Heart right ventricle (tissue), 16 donors: ENCODE results near the gene IGFL4. TPM values are rescaled to one million over a fixed set of nuclear protein-coding genes. Genes with fewer than 3 reads are reported as not detected.

ENCODE experiments used
- ATAC-seq, 8 donors: fragments of 200-7000 bp; cut with Tn5 transposase; one replicate each; pipeline ENCODE4 v1.9.1; 2020; ENCODE audit warnings: mild to moderate bottlenecking in 8 of 8, moderate library complexity in 8 of 8, moderate number of reproducible peaks in 1 of 8
- DNase-seq, 2 donors: peaks; one replicate each; pipeline ENCODE4 v3.0.0-alpha.2; 2020
- H3K27ac ChIP-seq, 10 donors: fragments of 200-600 bp; sonication (generic) in 2 of 10; one replicate each; pipeline versions ENCODE4 v1.5.0 to v1.8.0; 2020 to 2022; ENCODE audit warnings: mild to moderate bottlenecking in 3 of 10
- H3K27me3 ChIP-seq, 7 donors: fragments of 200-600 bp; one replicate each; pipeline ENCODE4 v1.8.0; 2021 to 2022; ENCODE audit warnings: mild to moderate bottlenecking in 2 of 7
- H3K36me3 ChIP-seq, 9 donors: fragments of 200-600 bp; sonication (generic) in 1 of 9; one replicate each; pipeline versions ENCODE4 v1.5.0 to v1.8.0; 2020 to 2022; ENCODE audit warnings: mild to moderate bottlenecking in 2 of 9
- H3K4me1 ChIP-seq, 9 donors: fragments of 200-600 bp; sonication (generic) in 1 of 9; one replicate each; pipeline versions ENCODE4 v1.5.0 to v1.8.0; 2020 to 2022; ENCODE audit warnings: mild to moderate bottlenecking in 4 of 9
- H3K4me3 ChIP-seq, 10 donors: fragments of 200-600 bp; sonication (generic) in 2 of 10; one replicate each; pipeline versions ENCODE4 v1.5.0 to v1.8.0; 2020 to 2022; ENCODE audit warnings: mild to moderate bottlenecking in 7 of 10, moderate library complexity in 2 of 10
- H3K9me3 ChIP-seq, 11 donors: fragments of 200-600 bp in 10 of 11; sonication (generic) in 2 of 11; one replicate each; pipeline versions ENCODE4 v1.5.0 to v1.8.0; 2013 to 2022; ENCODE audit warnings: mild to moderate bottlenecking in 2 of 11, control low read depth in 1 of 11, moderate library complexity in 1 of 11
- WGBS, 2 donors: extraction: QIAGEN DNeasy Blood & Tissue Kit; methylation state at CpG; one replicate each; pipeline ENCODE4 v1.1.7; 2013; ENCODE audit warnings: inconsistent platforms in 1 of 2; 5-methylcytosine and 5-hydroxymethylcytosine counted together
- intact Hi-C, 10 donors: fragments of 100-400 bp; cut with DNase I; formaldehyde crosslinking; loops; one replicate each; pipeline versions ENCODE4 v1.11.1 to v1.14.2; 2022
- polyA plus RNA-seq, 2 donors: library from polyadenylated mRNA; stranded (reverse); fragments of 200-250 nt; gene quantifications; one replicate each; pipeline ENCODE4 v1.2.3, GENCODE V29; 2013
- total RNA-seq, 10 donors: library from RNA; stranded (reverse); fragmentation: NEBNext Ultra II Directional in 3 of 10; extraction: Animal tissue kit (Norgen Biotek cat#: 25700) in 3 of 10; gene quantifications; one replicate each; pipeline versions ENCODE4 v1.2.1 to v1.2.4, GENCODE V29; 2021 to 2023
- TF ChIP-seq, protein P1 (sequence below), 9 donors: fragments of 200-600 bp; sonication (generic) in 2 of 9; IDR thresholded peaks; one replicate each; pipeline versions ENCODE4 v1.5.0 to v1.8.0; 2021 to 2022; ENCODE audit warnings: antibody characterized with exemption in 9 of 9, mild to moderate bottlenecking in 5 of 9, moderate library complexity in 1 of 9
- donor health status: Arrhythmogenic right ventricular cardiomyopathy.
- donor health status: ischemic (EF 13 %, LVEDD 7.1; RV severe dilation, severe dysfunction).
- donor health status: healthy with polysubstance abuse.
- donor health status: DM: no; HTN: yes; CAD: no.
- donor health status: DM: no; HTN: no; CAD: no.
- donor health status: ischemic (EF 25% LVEDD 6.9; RV normal size, moderate dysfunction).
- donor health status: ischemic (EF 25% LVEDD 5.7; RV mildly dilated, moderate dysfunction).
- donor health status: healthy.
- donor health status: DM: yes; HTN: yes; CAD: no.
- donor health status: Ischemic cardiomyopathy.
- donor health status: ischemic (EF 35%, LVEDD 5.7; RV mildly dilated, moderate dysfunction).
- donor health status: nonischemic (EF 11% LVEDD 7.7; RV severe dilation, severe dysfunction).
- donor health status: DM: yes; HTN: yes; CAD: no.
- donor health status: PGD.
- donor health status: ischemic (EF 29% LVEDD 5.4; RV normal size, mild dysfunction).
- donor health status: nonischemic (EF 23%, LVEDD 6.1; RV moderate dilation, normal function).

The IGFL4 gene
- total and polyA plus RNA-seq, 12 donors = not detected

DNA sequence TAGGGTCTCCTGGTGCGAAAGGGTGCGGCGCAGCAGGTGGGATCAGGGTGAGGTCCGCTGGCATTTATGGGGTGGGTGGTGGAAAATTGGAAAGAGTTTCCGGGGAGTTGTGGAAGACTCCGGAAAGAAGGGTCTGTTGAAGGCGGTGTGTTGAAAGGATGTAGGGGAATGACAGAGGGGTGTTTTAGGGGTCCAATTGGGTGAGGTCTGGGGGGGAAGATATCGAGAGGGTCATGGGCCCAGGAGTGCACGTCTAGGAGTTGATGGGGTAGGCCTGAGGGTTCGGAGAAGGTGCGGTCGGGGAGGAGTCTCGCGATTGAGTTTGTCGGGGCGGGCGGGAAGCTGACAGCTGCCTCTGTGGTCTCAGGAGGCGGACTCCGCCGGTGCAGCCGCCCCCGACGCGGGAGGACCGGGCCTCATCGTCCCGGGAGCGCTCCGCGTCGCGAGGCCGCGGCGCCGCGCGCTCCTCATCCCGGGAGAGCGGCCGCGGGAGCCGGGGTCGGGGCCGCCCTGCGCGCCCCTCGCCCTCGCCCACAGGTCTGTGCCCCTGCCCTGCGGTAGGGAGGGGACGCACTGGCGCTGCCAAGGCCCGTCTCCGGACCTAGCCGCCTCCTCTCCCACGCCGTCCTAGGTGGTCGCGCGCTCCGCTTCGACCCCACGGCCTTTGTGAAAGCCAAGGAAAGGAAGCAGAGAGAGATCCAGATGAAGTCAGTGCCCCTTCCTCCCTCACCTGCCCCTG, 24.9 kb downstream of the IGFL4 start:
- TF ChIP-seq, protein P1, sequence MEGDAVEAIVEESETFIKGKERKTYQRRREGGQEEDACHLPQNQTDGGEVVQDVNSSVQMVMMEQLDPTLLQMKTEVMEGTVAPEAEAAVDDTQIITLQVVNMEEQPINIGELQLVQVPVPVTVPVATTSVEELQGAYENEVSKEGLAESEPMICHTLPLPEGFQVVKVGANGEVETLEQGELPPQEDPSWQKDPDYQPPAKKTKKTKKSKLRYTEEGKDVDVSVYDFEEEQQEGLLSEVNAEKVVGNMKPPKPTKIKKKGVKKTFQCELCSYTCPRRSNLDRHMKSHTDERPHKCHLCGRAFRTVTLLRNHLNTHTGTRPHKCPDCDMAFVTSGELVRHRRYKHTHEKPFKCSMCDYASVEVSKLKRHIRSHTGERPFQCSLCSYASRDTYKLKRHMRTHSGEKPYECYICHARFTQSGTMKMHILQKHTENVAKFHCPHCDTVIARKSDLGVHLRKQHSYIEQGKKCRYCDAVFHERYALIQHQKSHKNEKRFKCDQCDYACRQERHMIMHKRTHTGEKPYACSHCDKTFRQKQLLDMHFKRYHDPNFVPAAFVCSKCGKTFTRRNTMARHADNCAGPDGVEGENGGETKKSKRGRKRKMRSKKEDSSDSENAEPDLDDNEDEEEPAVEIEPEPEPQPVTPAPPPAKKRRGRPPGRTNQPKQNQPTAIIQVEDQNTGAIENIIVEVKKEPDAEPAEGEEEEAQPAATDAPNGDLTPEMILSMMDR (IDR thresholded peaks at IDR 0.05) = no peak
- intact Hi-C loops = loop anchor here in 4 of 10 donors (5.0 to 10.0 kb wide), 4 partner anchors 84 to 201 kb away; partner anchors contain the start of gene RSPH6A (in 2 of the 4)
- Histone ChIP-seq H3K4me1 (peaks cover 3 to 24% (median 21%) of the 10 kb centered on the region in 9 donors), H3K36me3 (peaks cover 0 to 14% (median 2%) of the 10 kb centered on the region in 9 donors), H3K9me3 (no peaks in the 10 kb centered on the region), H3K27me3 (peaks cover 0 to 44% (median 28%) of the 10 kb centered on the region in 7 donors), H3K4me3 (peak overlapping the region; percentile 45 to 81 (median 74)), H3K27ac (peak overlapping the region in 1 of 10 donors; percentile 42)
- WGBS, 2 donors = 3 to 4% methylated on average over 60 to 63 of the region's 63 CpGs
- ATAC-seq = peak in 6 of 8 donors; percentile 1 to 34 (median 10)
- DNase-seq = no peak

DNA sequence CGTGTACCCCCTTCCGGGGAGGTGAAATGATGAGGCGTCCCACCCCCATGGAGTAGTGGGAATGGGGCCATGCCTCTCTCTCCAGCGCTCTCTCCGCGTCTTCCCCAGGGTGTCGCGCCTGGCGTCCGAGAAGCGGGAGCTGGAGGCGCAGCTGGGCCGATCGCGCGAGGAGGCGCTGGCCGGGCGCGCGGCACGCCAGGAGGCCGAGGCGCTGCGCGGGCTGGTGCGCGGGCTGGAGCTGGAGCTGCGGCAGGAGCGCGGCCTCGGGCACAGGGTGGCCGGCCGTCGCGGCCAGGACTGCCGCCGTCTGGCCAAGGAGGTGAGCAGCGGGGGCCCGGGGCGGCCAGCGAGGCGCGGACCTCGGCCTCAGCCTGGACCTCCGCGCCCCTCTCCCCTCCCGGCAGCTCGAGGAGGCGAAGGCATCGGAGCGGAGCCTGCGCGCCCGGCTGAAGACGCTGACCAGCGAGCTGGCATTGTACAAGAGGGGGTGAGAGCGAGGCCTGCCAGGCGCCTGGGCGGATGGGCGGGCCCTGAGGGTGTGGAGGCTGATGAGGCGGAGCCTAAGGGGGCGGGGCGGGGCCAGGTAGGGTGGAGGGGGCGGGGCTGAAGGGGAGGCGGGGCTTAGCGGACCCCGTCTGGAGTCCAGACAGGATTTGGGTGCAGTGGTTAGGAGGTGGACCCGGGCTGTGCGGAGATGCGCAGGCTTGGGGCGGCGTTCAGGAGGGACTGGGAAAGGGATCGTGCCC, 25.7 kb downstream of the IGFL4 start:
- H3K27me3 ChIP-seq = peaks cover 0 to 44% (median 28%) of the 10 kb centered on the region in 7 donors
- DNase-seq (peak; percentile 32 to 54), ATAC-seq (peak in 7 of 8 donors; percentile 10 to 61 (median 52))
- WGBS, 2 donors = 3 to 17% methylated on average over 72 to 74 of the region's 74 CpGs
- H3K4me3 ChIP-seq = peak overlapping the region in 8 of 10 donors; percentile 7 to 78 (median 50)
- TF ChIP-seq, protein P1 (IDR thresholded peaks at IDR 0.05) = no peak
- peaks cover 3 to 24% (median 21%) of the 10 kb centered on the region in 9 donors for H3K4me1 ChIP-seq
- H3K36me3 ChIP-seq = peaks cover 0 to 14% (median 2%) of the 10 kb centered on the region in 9 donors
- intact Hi-C loops = loop anchor here in 6 of 10 donors (5.0 to 10.0 kb wide), 5 partner anchors 83 to 200 kb away; partner anchors contain the start of genes NANOS2 (in 2 of the 6) and RSPH6A (in 2 of the 6)
- no peak overlapping the region for H3K27ac ChIP-seq
- H3K9me3 ChIP-seq = no peaks in the 10 kb centered on the region

- Histone ChIP-seq H3K4me3 (peak overlapping the region in 6 of 10 donors; percentile 7 to 75 (median 50)), H3K4me1 (peaks cover 3 to 25% (median 21%) of the 10 kb centered on the region in 9 donors), H3K9me3 (no peaks in the 10 kb centered on the region), H3K27ac (no peak overlapping the region), H3K36me3 (peaks cover 0 to 14% (median 2%) of the 10 kb centered on the region in 9 donors), H3K27me3 (peaks cover 0 to 44% (median 28%) of the 10 kb centered on the region in 7 donors)
- TF ChIP-seq, protein P1 (IDR thresholded peaks at IDR 0.05) = no peak
- DNase-seq (no peak), ATAC-seq (no peak)
- 50 to 57% methylated on average over 8 of the region's 8 CpGs for WGBS, 2 donors
- intact Hi-C loops = loop anchor here in 4 of 10 donors (5.0 to 10.0 kb wide), 3 partner anchors 90 to 200 kb away; partner anchors contain the start of genes NANOS2 (in 2 of the 4) and RSPH6A (in 1 of the 4)
Measured at GRCh38 chr19:46014534-46014933, 26.3 kb downstream of the IGFL4 start.
